Astrocyte (in vitro differentiated cells and primary cell): ENCODE data around the gene TMEM161A. TPM values are rescaled to one million over a fixed set of nuclear protein-coding genes. Genes with fewer than 3 reads are reported as not detected.

Experiments
- DNase-seq: peaks from one replicate; pipeline ENCODE4 v3.0.0-alpha.2; 2010; ENCODE audit warnings: low read depth
- FAIRE-seq: peaks from 2 replicates; lab custom pipeline; 2011; peaks lifted over from hg19 to GRCh38; lab: Jason Lieb, UNC
- H2AFZ ChIP-seq: 2 replicates; pipeline ENCODE4 v1.6.0; 2012; ENCODE audit warnings: low read depth, low read length, inconsistent platforms
- H3K27ac ChIP-seq: 2 replicates; pipeline ENCODE4 v1.5.1; 2011; ENCODE audit warnings: low read depth, low read length, inconsistent platforms
- H3K27me3 ChIP-seq: 2 replicates; pipeline ENCODE4 v1.6.0; 2011; ENCODE audit warnings: low read length, inconsistent platforms; ENCODE audit not compliant: insufficient read depth
- H3K36me3 ChIP-seq: 2 replicates; pipeline ENCODE4 v1.5.1; 2011; ENCODE audit warnings: low read length, inconsistent platforms; ENCODE audit not compliant: insufficient read depth
- H3K4me1 ChIP-seq: 2 replicates; pipeline ENCODE4 v1.5.1; 2011; ENCODE audit warnings: low read length, inconsistent platforms; ENCODE audit not compliant: insufficient read depth
- H3K4me2 ChIP-seq: 2 replicates; pipeline ENCODE4 v1.6.0; 2012; ENCODE audit warnings: low read length, inconsistent platforms
- H3K4me3 ChIP-seq: 2 replicates; pipeline ENCODE4 v1.5.1; 2011; ENCODE audit warnings: low read depth, mild to moderate bottlenecking, low read length, inconsistent platforms; ENCODE audit not compliant: insufficient read depth
- H3K79me2 ChIP-seq: 2 replicates; pipeline ENCODE4 v1.6.0; 2012; ENCODE audit warnings: mild to moderate bottlenecking, low read length, inconsistent platforms; ENCODE audit not compliant: insufficient read depth
- H3K9ac ChIP-seq: 2 replicates; pipeline ENCODE4 v1.6.0; 2012; ENCODE audit warnings: mild to moderate bottlenecking, low read length, inconsistent platforms
- H3K9me3 ChIP-seq: 2 replicates; pipeline ENCODE4 v1.5.1; 2012; ENCODE audit warnings: low read depth, mild to moderate bottlenecking, low read length, inconsistent platforms; ENCODE audit not compliant: insufficient read depth
- H4K20me1 ChIP-seq: 2 replicates; pipeline ENCODE4 v1.6.0; 2012; ENCODE audit warnings: low read length, inconsistent platforms; ENCODE audit not compliant: insufficient read depth
- H3K27ac Mint-ChIP-seq: one replicate; pipeline ENCODE4 v1.8.0; 2021; ENCODE audit warnings: mild to moderate bottlenecking, mixed read lengths; ENCODE audit not compliant: unreplicated experiment
- H3K27me3 Mint-ChIP-seq: one replicate; pipeline ENCODE4 v1.8.0; 2021; ENCODE audit warnings: low read depth, mixed read lengths; ENCODE audit not compliant: unreplicated experiment
- H3K36me3 Mint-ChIP-seq: one replicate; pipeline ENCODE4 v1.8.0; 2021; ENCODE audit warnings: low read depth, mixed read lengths; ENCODE audit not compliant: unreplicated experiment
- H3K4me1 Mint-ChIP-seq: one replicate; pipeline ENCODE4 v1.8.0; 2021; ENCODE audit warnings: low read depth, mixed read lengths; ENCODE audit not compliant: unreplicated experiment
- H3K4me3 Mint-ChIP-seq: one replicate; pipeline ENCODE4 v1.8.0; 2021; ENCODE audit warnings: mild to moderate bottlenecking, moderate library complexity, mixed read lengths; ENCODE audit not compliant: unreplicated experiment
- H3K9me3 Mint-ChIP-seq: one replicate; pipeline ENCODE4 v1.8.0; 2021; ENCODE audit warnings: mild to moderate bottlenecking, mixed read lengths; ENCODE audit not compliant: unreplicated experiment
- EZH2 ChIP-seq: IDR thresholded peaks from 2 replicates; pipeline ENCODE4 v1.6.1; 2012; ENCODE audit warnings: mild to moderate bottlenecking, low read length, inconsistent platforms; ENCODE audit not compliant: insufficient read depth
- total RNA-seq: library from RNA; stranded (reverse); gene quantifications from 2 replicates; pipeline ENCODE4 v1.2.1, GENCODE V29; 2021
- TF ChIP-seq, protein P1 (sequence below): IDR thresholded peaks from 2 replicates; pipeline ENCODE4 v1.5.1; 2011; ENCODE audit warnings: low read depth, mild to moderate bottlenecking, inconsistent platforms, low read length, moderate library complexity; ENCODE audit not compliant: insufficient read depth

The TMEM161A gene
- total RNA-seq, 1 donor from 2014 or later: 27.2 TPM

GRCh38 chr19:19145281-19145680 lies 7.0 kb upstream of the TMEM161A start:
- no peak overlapping the region for H3K27ac Mint-ChIP-seq

DNA sequence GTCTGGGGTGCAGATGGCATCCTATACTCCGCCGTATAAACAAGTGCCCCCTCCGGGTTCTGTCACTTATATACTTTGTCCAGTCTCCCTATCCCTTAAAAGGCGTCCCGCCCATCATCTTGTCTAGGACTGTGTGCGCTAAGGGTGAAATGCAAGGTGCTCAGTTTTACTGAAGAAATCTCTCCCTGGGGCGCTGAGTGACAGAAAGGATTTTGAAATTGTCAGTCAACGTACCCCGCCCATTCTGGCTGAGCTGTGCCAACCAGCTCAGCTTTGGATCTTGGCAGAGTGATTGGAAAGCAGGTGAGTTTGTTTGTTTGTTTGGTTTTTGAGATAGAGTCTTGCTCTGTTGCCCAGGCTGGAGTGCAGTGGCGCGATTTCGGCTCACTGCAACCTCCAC lies 4.1 kb upstream of the TMEM161A start:
- no peak overlapping the region for H3K4me3 Mint-ChIP-seq
- DNase-seq (no peak), FAIRE-seq (no peak)
- no peaks in the 10 kb centered on the region for H4K20me1 ChIP-seq
- H3K4me3 ChIP-seq: no peak overlapping the region
- H3K9me3 Mint-ChIP-seq: no peaks in the 10 kb centered on the region
- H3K36me3 ChIP-seq: no peaks in the 10 kb centered on the region
- peaks cover 7% of the 10 kb centered on the region for H3K79me2 ChIP-seq
- no peaks in the 10 kb centered on the region for H3K36me3 Mint-ChIP-seq
- H3K4me1 ChIP-seq: peaks cover 8% of the 10 kb centered on the region
- no peak overlapping the region for H3K9ac ChIP-seq
- H3K27me3 ChIP-seq: no peaks in the 10 kb centered on the region
- TF ChIP-seq, protein P1, sequence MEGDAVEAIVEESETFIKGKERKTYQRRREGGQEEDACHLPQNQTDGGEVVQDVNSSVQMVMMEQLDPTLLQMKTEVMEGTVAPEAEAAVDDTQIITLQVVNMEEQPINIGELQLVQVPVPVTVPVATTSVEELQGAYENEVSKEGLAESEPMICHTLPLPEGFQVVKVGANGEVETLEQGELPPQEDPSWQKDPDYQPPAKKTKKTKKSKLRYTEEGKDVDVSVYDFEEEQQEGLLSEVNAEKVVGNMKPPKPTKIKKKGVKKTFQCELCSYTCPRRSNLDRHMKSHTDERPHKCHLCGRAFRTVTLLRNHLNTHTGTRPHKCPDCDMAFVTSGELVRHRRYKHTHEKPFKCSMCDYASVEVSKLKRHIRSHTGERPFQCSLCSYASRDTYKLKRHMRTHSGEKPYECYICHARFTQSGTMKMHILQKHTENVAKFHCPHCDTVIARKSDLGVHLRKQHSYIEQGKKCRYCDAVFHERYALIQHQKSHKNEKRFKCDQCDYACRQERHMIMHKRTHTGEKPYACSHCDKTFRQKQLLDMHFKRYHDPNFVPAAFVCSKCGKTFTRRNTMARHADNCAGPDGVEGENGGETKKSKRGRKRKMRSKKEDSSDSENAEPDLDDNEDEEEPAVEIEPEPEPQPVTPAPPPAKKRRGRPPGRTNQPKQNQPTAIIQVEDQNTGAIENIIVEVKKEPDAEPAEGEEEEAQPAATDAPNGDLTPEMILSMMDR: no peak
- TF ChIP-seq EZH2: no peak
- no peak overlapping the region for H3K4me2 ChIP-seq
- peaks cover 3% of the 10 kb centered on the region for H3K4me1 Mint-ChIP-seq
- peaks cover 7% of the 10 kb centered on the region for H3K27me3 Mint-ChIP-seq
- no peaks in the 10 kb centered on the region for H3K9me3 ChIP-seq
- no peak overlapping the region for H2AFZ ChIP-seq
- no peak overlapping the region for H3K27ac Mint-ChIP-seq
- no peak overlapping the region for H3K27ac ChIP-seq

More at GRCh38 chr19:19145281-19145680, 7.0 kb upstream of the TMEM161A start:
- Mint-ChIP-seq H3K9me3 (no peaks in the 10 kb centered on the region), H3K4me1 (no peaks in the 10 kb centered on the region), H3K36me3 (peaks cover 8% of the 10 kb centered on the region), H3K27me3 (peaks cover 7% of the 10 kb centered on the region), H3K4me3 (no peak overlapping the region)
- FAIRE-seq (no peak), DNase-seq (no peak)
- Histone ChIP-seq H4K20me1 (no peaks in the 10 kb centered on the region), H2AFZ (peak overlapping the region; percentile 85), H3K79me2 (no peaks in the 10 kb centered on the region), H3K4me1 (no peaks in the 10 kb centered on the region), H3K9me3 (no peaks in the 10 kb centered on the region), H3K4me3 (no peak overlapping the region), H3K27me3 (no peaks in the 10 kb centered on the region), H3K36me3 (no peaks in the 10 kb centered on the region), H3K9ac (no peak overlapping the region), H3K4me2 (no peak overlapping the region), H3K27ac (no peak overlapping the region)
- no peak for TF ChIP-seq EZH2
- TF ChIP-seq, protein P1: no peak

GRCh38 chr19:19140476-19140875 lies 2.2 kb upstream of the TMEM161A start:
- H3K36me3 Mint-ChIP-seq: no peaks in the 10 kb centered on the region

More at GRCh38 chr19:19140476-19140875, 2.2 kb upstream of the TMEM161A start:
- peaks cover 3% of the 10 kb centered on the region for H3K4me1 Mint-ChIP-seq
- no peak overlapping the region for H3K4me3 Mint-ChIP-seq
- H3K27ac ChIP-seq: no peak overlapping the region
- H3K4me1 ChIP-seq: peaks cover 8% of the 10 kb centered on the region
- DNase-seq (peak; percentile 45), FAIRE-seq (no peak)
- H3K4me2 ChIP-seq: no peak overlapping the region
- TF ChIP-seq, protein P1: no peak
- TF ChIP-seq EZH2: no peak
- no peak overlapping the region for H3K4me3 ChIP-seq
- H3K9ac ChIP-seq: no peak overlapping the region
- H3K79me2 ChIP-seq: peaks cover 12% of the 10 kb centered on the region
- H3K27me3 ChIP-seq: no peaks in the 10 kb centered on the region
- H3K9me3 Mint-ChIP-seq: no peaks in the 10 kb centered on the region
- peaks cover 7% of the 10 kb centered on the region for H3K27me3 Mint-ChIP-seq
- H4K20me1 ChIP-seq: no peaks in the 10 kb centered on the region
- H3K27ac Mint-ChIP-seq: no peak overlapping the region
- H2AFZ ChIP-seq: no peak overlapping the region
- no peaks in the 10 kb centered on the region for H3K9me3 ChIP-seq
- no peaks in the 10 kb centered on the region for H3K36me3 ChIP-seq
